Upper lobe of left lung (tissue), 6 donors: ENCODE results near the gene SRGAP3. TPM values are rescaled to one million over a fixed set of nuclear protein-coding genes. Genes with fewer than 3 reads are reported as not detected.

Experiments used
- ATAC-seq, 2 donors: fragments of 200-7000 bp; cut with Tn5 transposase; one replicate each; pipeline ENCODE4 v1.9.1; 2022; ENCODE audit warnings: mild to moderate bottlenecking in 2 of 2, moderate library complexity in 2 of 2; ENCODE audit not compliant: low FRiP score in 2 of 2
- DNase-seq, 2 donors: peaks; one replicate each; pipeline ENCODE4 v3.0.0-alpha.2; 2019 to 2020
- H3K27ac ChIP-seq, 4 donors: fragments of 200-600 bp; sonication (generic); one replicate each; pipeline ENCODE4 v1.5.1; 2016 to 2019
- H3K27me3 ChIP-seq, 4 donors: fragments of 200-600 bp; sonication (generic); one replicate each; pipeline ENCODE4 v1.5.1; 2017 to 2019
- H3K36me3 ChIP-seq, 4 donors: fragments of 200-600 bp; sonication (generic); one replicate each; pipeline ENCODE4 v1.5.1; 2016 to 2019
- H3K4me1 ChIP-seq, 4 donors: fragments of 200-600 bp; sonication (generic); one replicate each; pipeline ENCODE4 v1.5.1; 2018 to 2019
- H3K4me3 ChIP-seq, 4 donors: fragments of 200-600 bp; sonication (generic); one replicate each; pipeline ENCODE4 v1.5.1; 2017 to 2019; ENCODE audit warnings: mild to moderate bottlenecking in 2 of 4, moderate library complexity in 1 of 4
- H3K9me3 ChIP-seq, 4 donors: fragments of 200-600 bp; sonication (generic); one replicate each; pipeline ENCODE4 v1.5.1; 2018 to 2019
- CTCF ChIP-seq, 6 experiments: fragments of 450-650 bp in 4 of 6; fragments of 200-600 bp in 2 of 6; sonication (generic) in 2 of 6; IDR thresholded peaks; one replicate each; pipeline ENCODE4 v1.5.1; 2016 to 2019; ENCODE audit warnings: antibody characterized with exemption in 6 of 6
- EP300 ChIP-seq, 4 donors: sonication (generic); formaldehyde crosslinking; IDR thresholded peaks; one replicate each; pipeline ENCODE4 v1.5.1; 2017; ENCODE audit warnings: antibody characterized with exemption in 4 of 4, control low read depth in 2 of 4
- POLR2A ChIP-seq, 4 donors: fragments of 450-650 bp; IDR thresholded peaks; one replicate each; pipeline ENCODE4 v1.5.1; 2016 to 2017; ENCODE audit warnings: antibody characterized with exemption in 4 of 4, mild to moderate bottlenecking in 2 of 4
- POLR2AphosphoS5 ChIP-seq, 2 donors: sonication (generic); formaldehyde crosslinking; IDR thresholded peaks; one replicate each; pipeline ENCODE4 v1.5.1; 2017; ENCODE audit warnings: antibody characterized with exemption in 2 of 2
- WGBS, 2 donors: methylation state at CpG; one replicate each; pipeline ENCODE4 v1.1.5; 2017 to 2018; 5-methylcytosine and 5-hydroxymethylcytosine counted together
- total RNA-seq, 6 donors: library from RNA; depleted of rRNA in 4 of 6; stranded (reverse); fragments of >200 nt in 4 of 6; gene quantifications; one replicate each; pipeline versions ENCODE4 v1.1.0 to v1.2.1, GENCODE V29; 2016 to 2021
- donor health status: DM: no; HTN: no; CAD: no; lungs with moderate emphysema.
- donor health status: DM: no; HTN: yes; CAD: no; lungs with severe emphysema.

Gene SRGAP3
- total RNA-seq, 6 donors from 2014 or later = 4.6 to 29.6 (median 11.4) TPM

GRCh38 chr3:9142362-9142761 is 107.1 kb downstream of the SRGAP3 start:
- WGBS, 2 donors = 23 to 29% methylated on average over 4 of the region's 4 CpGs
- peaks cover 0 to 2% (median 0%) of the 10 kb centered on the region in 4 donors for H3K4me1 ChIP-seq
- H3K9me3 ChIP-seq = peaks cover 0 to 5% (median 0%) of the 10 kb centered on the region in 4 donors
- H3K27me3 ChIP-seq = no peaks in the 10 kb centered on the region
- ATAC-seq (no peak), DNase-seq (no peak)
- H3K36me3 ChIP-seq = no peaks in the 10 kb centered on the region
- TF ChIP-seq CTCF (IDR thresholded peaks at IDR 0.05) = no peak
- no peak for TF ChIP-seq POLR2AphosphoS5 (IDR thresholded peaks at IDR 0.05)
- TF ChIP-seq EP300 (IDR thresholded peaks at IDR 0.05) = no peak
- no peak for TF ChIP-seq POLR2A (IDR thresholded peaks at IDR 0.05)
- no peak overlapping the region for H3K27ac ChIP-seq
- H3K4me3 ChIP-seq = no peak overlapping the region

DNA sequence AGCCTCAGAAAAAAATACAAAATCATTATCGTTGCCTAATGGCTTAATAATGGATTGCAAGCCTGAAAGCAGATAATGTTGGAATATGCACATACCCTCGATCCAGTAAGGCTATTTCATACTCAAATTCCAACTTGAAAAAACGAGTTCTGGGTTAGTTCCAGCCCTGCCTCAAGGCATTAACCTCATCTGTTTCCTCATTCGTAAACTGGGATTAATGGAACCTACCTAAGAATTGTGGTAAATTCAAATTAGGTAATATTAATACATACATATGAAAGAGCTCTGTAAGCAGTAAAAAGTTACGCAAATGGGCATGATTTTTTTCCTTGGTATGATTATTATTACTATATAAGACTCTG is 107.5 kb downstream of the SRGAP3 start:
- WGBS, 2 donors = 53 to 55% methylated on average over 5 of the region's 5 CpGs
- ATAC-seq (no peak), DNase-seq (no peak)

DNA sequence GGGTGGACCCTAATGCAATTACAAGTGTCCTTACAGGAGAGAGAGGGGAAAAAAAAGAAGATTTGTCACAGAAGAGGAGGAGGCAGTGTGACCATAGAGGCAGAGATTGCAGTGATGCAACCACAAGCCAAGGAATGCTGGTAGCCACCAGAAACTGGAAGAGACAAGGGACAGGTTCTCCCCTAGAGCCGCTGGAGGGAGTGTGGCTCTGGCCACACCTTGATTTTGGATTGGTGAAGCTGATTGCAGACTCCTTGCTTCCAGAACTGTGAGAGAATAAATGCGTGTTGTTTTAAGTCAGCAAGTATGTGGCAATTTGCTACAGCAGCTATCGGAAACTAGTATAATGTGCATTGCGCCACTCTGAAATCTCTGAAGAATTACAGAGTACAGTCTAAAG is 110.1 kb downstream of the SRGAP3 start:
- Histone ChIP-seq H3K27ac (no peak overlapping the region), H3K36me3 (no peaks in the 10 kb centered on the region), H3K4me3 (no peak overlapping the region), H3K9me3 (peaks cover 0 to 5% (median 0%) of the 10 kb centered on the region in 4 donors), H3K4me1 (peaks cover 2 to 13% (median 3%) of the 10 kb centered on the region in 4 donors), H3K27me3 (no peaks in the 10 kb centered on the region)
- DNase-seq (no peak), ATAC-seq (no peak)
- 98 to 99% methylated on average over 4 of the region's 4 CpGs for WGBS, 2 donors
- TF ChIP-seq POLR2A (IDR thresholded peaks at IDR 0.05) (no peak), CTCF (IDR thresholded peaks at IDR 0.05) (no peak), POLR2AphosphoS5 (IDR thresholded peaks at IDR 0.05) (no peak), EP300 (IDR thresholded peaks at IDR 0.05) (no peak)

More for the DNA sequence above, 107.5 kb downstream of the SRGAP3 start:
- no peak for TF ChIP-seq CTCF (IDR thresholded peaks at IDR 0.05)
- TF ChIP-seq EP300 (IDR thresholded peaks at IDR 0.05) = no peak
- TF ChIP-seq POLR2AphosphoS5 (IDR thresholded peaks at IDR 0.05) = no peak
- no peak for TF ChIP-seq POLR2A (IDR thresholded peaks at IDR 0.05)
- peaks cover 0 to 2% (median 0%) of the 10 kb centered on the region in 4 donors for H3K4me1 ChIP-seq
- H3K27ac ChIP-seq = no peak overlapping the region
- H3K9me3 ChIP-seq = peaks cover 0 to 5% (median 0%) of the 10 kb centered on the region in 4 donors
- no peaks in the 10 kb centered on the region for H3K27me3 ChIP-seq
- H3K4me3 ChIP-seq = no peak overlapping the region
- no peaks in the 10 kb centered on the region for H3K36me3 ChIP-seq

DNA sequence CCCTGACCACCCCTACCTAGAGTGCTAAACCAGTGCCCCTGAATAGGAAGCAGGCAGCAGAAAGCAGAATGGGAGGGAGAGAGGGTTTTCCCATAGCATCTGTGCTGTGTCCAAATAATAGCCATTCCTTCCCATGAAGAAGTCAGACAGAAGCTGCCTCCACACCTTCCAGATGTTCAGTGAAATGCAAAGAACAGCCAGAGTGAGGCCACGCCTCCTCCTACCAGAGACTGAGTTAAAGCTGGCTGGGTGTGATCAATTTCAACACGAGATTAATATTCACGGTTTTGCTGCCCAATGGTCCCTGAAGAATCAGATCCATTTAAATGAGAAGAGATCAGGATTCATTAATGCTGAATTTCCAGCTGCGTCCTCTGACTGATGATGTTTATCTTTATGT is 111.8 kb downstream of the SRGAP3 start:
- Histone ChIP-seq H3K4me3 (no peak overlapping the region), H3K27me3 (no peaks in the 10 kb centered on the region), H3K4me1 (peaks cover 2 to 17% (median 3%) of the 10 kb centered on the region in 4 donors), H3K27ac (no peak overlapping the region), H3K9me3 (peaks cover 0 to 5% (median 0%) of the 10 kb centered on the region in 4 donors), H3K36me3 (no peaks in the 10 kb centered on the region)
- TF ChIP-seq POLR2A (IDR thresholded peaks at IDR 0.05) (no peak), CTCF (IDR thresholded peaks at IDR 0.05) (no peak), EP300 (IDR thresholded peaks at IDR 0.05) (no peak), POLR2AphosphoS5 (IDR thresholded peaks at IDR 0.05) (no peak)
- ATAC-seq (no peak), DNase-seq (no peak)
- 63 to 78% methylated on average over 4 of the region's 4 CpGs for WGBS, 2 donors

DNA sequence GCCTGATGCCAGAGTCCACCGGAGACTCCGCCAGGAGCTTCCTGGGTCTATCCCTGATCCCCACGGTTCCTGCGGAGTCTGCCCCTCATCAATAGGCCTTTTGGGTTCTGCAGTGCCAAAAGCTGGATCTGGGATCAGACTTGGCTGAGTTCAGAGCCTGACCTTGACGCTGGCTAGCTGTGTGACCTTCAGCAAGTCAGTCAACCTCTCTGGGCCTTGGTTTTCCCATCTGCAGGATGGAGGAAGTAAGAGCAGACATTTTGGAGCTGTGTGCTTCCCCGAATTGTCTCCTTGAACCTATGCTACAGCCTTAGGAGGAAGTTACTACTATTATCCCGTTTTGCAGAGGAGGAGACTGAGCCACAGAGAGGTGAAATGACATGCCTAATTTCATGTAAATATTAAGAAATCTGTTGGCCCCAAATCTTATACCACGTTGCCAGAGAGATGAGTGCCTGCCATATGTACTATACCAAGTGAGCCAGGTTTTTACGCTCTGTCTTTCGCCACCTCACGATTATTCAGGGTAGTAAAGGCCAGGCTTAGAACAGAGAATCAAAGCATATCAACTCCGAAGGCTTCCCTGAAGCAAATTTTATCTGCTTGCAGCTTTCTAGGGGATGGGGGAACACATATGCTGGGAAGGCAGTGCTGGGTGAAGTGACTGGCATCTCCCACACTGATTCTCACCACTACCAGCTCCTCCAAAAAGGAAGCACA is 112.5 kb downstream of the SRGAP3 start:
- Histone ChIP-seq H3K27me3 (no peaks in the 10 kb centered on the region), H3K9me3 (peaks cover 0 to 5% (median 0%) of the 10 kb centered on the region in 4 donors), H3K4me3 (no peak overlapping the region), H3K27ac (no peak overlapping the region), H3K36me3 (no peaks in the 10 kb centered on the region), H3K4me1 (peaks cover 2 to 17% (median 3%) of the 10 kb centered on the region in 4 donors)
- ATAC-seq (no peak), DNase-seq (no peak)
- TF ChIP-seq POLR2AphosphoS5 (IDR thresholded peaks at IDR 0.05) = no peak
- TF ChIP-seq EP300 (IDR thresholded peaks at IDR 0.05) = no peak
- TF ChIP-seq CTCF (IDR thresholded peaks at IDR 0.05) = no peak
- no peak for TF ChIP-seq POLR2A (IDR thresholded peaks at IDR 0.05)
- 78 to 81% methylated on average over 12 of the region's 12 CpGs for WGBS, 2 donors
